Femur (tissue), 1 donor: ENCODE results near the gene DGCR8.
A peak's percentile ranks its signal among the peaks of the same experiment; 100 is the strongest.

Source experiments
- DNase-seq: peaks from one replicate; pipeline ENCODE4 v3.0.0-alpha.2; 2017

The DGCR8 gene

GRCh38 chr22:20068640-20069039 is 11.4 kb upstream of the DGCR8 start:
- no peak for DNase-seq

GRCh38 chr22:20069331-20070042 is 10.6 kb upstream of the DGCR8 start:
- DNase-seq = no peak

GRCh38 chr22:20071524-20071972 is 8.5 kb upstream of the DGCR8 start:
- DNase-seq = no peak

GRCh38 chr22:20076627-20077172 is 3.3 kb upstream of the DGCR8 start:
- DNase-seq = no peak

GRCh38 chr22:20080445-20080775 is 369 bp downstream of the DGCR8 start:
- DNase-seq = peak; percentile 68

GRCh38 chr22:20080776-20081654 is 974 bp downstream of the DGCR8 start:
- peak; percentile 67 for DNase-seq

GRCh38 chr22:20083157-20083890 is 3.3 kb downstream of the DGCR8 start:
- no peak for DNase-seq

GRCh38 chr22:20083891-20084546 is 4.0 kb downstream of the DGCR8 start:
- DNase-seq = no peak

- no peak for DNase-seq
Observed at GRCh38 chr22:20084547-20085413, 4.7 kb downstream of the DGCR8 start.

- no peak for DNase-seq
Observed at GRCh38 chr22:20085651-20086050, 5.6 kb downstream of the DGCR8 start.

GRCh38 chr22:20086101-20086599 is 6.1 kb downstream of the DGCR8 start:
- no peak for DNase-seq

GRCh38 chr22:20086763-20087162 is 6.7 kb downstream of the DGCR8 start:
- no peak for DNase-seq

GRCh38 chr22:20087319-20088262 is 7.5 kb downstream of the DGCR8 start:
- DNase-seq = no peak

GRCh38 chr22:20088263-20088648 is 8.2 kb downstream of the DGCR8 start:
- DNase-seq = no peak

GRCh38 chr22:20089226-20089976 is 9.4 kb downstream of the DGCR8 start:
- no peak for DNase-seq

- DNase-seq = no peak
Observed at GRCh38 chr22:20089977-20090729, 10.1 kb downstream of the DGCR8 start.

GRCh38 chr22:20090730-20091240 is 10.7 kb downstream of the DGCR8 start:
- DNase-seq = no peak

- no peak for DNase-seq
Observed at GRCh38 chr22:20091690-20092476, 11.8 kb downstream of the DGCR8 start.
